Vagina (tissue), 2 donors: ENCODE data around the gene CACHD1.

Source experiments
- POLR2A ChIP-seq, 2 donors: fragments of 450-650 bp; IDR thresholded peaks; one replicate each; pipeline ENCODE4 v1.6.1; 2017; ENCODE audit warnings: antibody characterized with exemption in 2 of 2, mild to moderate bottlenecking in 2 of 2, moderate library complexity in 2 of 2
- TF ChIP-seq, protein P1 (sequence below), 3 experiments: fragments of 450-650 bp in 2 of 3; fragments of 200-600 bp in 1 of 3; sonication (generic) in 1 of 3; IDR thresholded peaks; one replicate each; pipeline ENCODE4 v1.5.1; 2017 to 2019; ENCODE audit warnings: antibody characterized with exemption in 3 of 3, mild to moderate bottlenecking in 2 of 3, moderate library complexity in 2 of 3

DNA sequence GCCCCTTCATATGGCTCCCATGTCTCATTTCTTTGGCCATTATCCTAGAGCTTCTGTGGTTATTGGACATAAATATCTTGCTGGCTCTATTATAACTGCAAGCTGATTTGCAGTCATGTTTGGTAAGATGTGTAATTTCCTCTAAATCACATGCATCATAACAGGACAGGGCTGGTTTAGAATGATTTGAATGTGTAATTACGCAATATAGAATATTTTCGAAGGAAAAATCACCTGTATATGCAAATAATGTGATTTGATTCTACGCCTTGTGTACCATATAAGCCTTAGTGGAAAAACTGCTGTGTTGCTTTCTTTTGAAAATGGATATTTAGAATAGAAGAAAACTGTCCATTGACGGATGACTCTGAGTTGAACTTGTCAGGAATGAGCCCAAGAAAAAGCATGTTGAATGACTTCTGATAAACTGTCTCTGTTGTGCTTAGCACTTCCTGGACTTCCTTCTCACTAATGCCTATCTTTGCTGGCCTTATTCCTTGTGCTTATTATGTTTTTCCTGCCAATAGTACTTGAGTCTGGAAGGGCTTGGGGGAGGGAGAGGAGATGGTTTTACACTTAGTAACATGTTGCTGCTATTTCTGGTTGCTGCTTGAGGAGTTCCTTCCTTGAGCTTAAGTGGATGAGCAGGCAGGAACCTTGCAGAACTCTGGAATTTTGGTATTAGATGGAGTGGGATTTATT is 6.5 kb downstream of the CACHD1 start:
- TF ChIP-seq POLR2A (IDR thresholded peaks at IDR 0.05): no peak
- TF ChIP-seq, protein P1, sequence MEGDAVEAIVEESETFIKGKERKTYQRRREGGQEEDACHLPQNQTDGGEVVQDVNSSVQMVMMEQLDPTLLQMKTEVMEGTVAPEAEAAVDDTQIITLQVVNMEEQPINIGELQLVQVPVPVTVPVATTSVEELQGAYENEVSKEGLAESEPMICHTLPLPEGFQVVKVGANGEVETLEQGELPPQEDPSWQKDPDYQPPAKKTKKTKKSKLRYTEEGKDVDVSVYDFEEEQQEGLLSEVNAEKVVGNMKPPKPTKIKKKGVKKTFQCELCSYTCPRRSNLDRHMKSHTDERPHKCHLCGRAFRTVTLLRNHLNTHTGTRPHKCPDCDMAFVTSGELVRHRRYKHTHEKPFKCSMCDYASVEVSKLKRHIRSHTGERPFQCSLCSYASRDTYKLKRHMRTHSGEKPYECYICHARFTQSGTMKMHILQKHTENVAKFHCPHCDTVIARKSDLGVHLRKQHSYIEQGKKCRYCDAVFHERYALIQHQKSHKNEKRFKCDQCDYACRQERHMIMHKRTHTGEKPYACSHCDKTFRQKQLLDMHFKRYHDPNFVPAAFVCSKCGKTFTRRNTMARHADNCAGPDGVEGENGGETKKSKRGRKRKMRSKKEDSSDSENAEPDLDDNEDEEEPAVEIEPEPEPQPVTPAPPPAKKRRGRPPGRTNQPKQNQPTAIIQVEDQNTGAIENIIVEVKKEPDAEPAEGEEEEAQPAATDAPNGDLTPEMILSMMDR (IDR thresholded peaks at IDR 0.05): no peak
